ENCODE results near the gene G6PC1.
"Not testable (repeated sequence)": the region's sequence is repeated elsewhere in the genome, so short reads cannot be mapped to it uniquely, and the experiment has no call there.

- not testable (repeated sequence) for TF ChIP-seq CTCF (IDR thresholded peaks at IDR 0.05; ENCODE audit: borderline replicate concordance, extremely low read depth, low read length, poor library complexity, severe bottlenecking); EZH2 (IDR thresholded peaks at IDR 0.05; ENCODE audit: borderline replicate concordance, low read depth, low read length, severe bottlenecking)
These were observed 19.0 kb downstream of the G6PC1 start for GRCh38 chr17:42919522-42920077.

Measured in DND-41 (cell line).